ENCODE measurements around the gene RGMA.
"Not testable (repeated sequence)": the region's sequence is repeated elsewhere in the genome, so short reads cannot be mapped to it uniquely, and the experiment has no call there.

Gene RGMA

DNA sequence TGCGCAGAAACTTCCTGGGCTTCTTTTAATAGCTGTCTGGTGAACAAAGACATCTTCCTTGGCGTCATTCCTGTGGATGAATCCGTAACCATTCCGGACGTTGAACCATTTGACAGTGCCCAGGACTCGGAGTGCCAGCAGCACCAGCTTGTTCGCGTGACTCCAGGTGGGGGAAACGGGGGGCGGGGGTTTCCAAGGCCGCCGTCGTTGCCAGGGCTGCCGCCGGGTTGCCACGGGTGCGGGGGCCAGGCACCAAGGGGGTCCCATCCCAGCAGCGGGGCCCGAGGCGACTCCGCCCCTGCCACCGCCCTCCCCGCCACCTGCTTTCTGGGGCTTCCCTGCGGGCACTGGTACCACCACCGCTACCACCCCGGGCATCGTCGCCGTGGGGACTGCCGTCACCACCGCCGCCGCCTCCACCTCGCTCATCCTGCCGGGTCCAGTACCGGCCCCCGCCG is 22.8 kb downstream of the RGMA start:
- no peak for DNase-seq

DNA sequence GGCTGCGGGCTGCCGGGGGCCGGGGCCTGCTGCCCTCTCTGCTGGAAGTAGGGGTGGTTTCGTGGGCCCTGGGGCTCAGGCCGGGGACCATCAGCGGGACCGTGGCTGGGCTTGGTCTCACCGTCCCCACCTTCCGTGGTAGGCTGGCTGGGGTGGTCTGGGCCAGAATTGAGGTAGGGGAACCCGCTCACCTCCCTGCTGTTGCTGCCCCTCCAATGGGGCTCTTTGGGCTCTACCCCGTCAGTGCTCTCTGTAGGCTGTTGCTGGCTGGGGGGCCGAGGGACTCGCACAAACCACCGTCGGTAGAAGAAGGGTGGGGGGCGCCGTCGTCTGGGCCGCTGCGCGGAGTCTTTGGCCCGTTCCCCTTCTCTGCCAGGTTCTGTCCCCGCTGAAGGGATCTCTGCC is 23.4 kb downstream of the RGMA start:
- no peak for DNase-seq

DNA sequence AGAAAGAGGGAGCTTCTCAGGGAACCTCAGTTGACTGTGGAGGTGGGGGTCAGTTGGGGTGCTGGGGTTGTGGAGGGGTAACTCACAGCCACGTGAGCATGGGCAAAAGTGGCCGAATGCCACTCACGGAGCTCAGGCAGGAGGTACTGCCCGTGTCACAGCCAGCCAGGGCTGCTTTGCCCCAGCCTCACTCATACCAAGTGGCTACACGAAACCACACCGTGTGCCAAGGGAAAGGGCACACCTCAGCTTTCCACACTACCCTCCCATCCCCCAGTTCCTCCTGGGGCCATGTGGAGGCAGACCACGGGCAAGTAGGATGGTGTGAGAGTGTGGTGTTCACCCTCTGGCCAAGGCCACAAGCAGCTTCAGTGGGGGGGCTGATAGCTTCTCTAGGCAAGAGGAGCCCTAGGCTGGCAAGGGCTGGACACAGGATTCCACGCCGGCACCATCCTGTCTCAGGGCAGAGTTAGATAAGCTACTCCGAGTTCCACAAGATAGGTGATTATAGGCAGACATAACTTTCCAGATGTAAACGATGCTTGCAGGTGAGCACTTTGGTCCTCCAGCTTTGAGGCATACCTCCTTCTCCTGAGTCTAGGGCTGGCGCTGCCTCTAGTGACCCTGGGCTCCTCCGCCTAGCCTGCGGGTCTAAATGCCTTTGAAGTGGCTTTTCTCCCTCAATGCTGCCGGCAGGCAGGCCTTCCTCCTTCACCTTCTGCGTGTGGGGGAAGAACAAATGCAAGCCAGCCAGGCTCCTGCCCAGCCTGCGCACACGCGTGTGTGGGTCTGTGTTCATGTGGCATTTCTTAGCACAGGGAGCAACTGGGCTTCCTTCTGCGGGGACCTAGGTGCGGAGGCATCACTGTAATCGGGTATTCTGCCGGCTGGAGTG is 25.0 kb downstream of the RGMA start:
- DNase-seq: no peak

DNA sequence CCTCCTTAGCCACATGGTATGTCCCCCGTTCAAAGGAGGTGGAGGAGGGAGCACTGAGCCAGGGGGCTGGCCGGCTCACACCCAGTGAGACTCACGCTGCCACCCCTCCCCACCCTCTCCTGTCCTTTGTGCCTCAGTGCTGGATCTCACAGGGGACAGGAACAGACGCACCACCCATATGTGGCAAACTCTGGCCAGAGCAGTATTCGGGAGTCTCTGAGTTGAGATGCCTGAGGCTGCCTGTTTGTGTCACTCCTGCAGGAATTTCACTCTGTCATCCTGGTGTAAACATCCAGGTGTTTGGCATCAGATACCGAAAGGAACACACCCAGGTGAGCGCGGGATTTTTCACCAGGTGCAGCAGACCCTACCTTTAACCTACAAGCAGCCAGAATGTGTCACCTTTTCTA is 25.7 kb downstream of the RGMA start:
- DNase-seq: no peak

DNA sequence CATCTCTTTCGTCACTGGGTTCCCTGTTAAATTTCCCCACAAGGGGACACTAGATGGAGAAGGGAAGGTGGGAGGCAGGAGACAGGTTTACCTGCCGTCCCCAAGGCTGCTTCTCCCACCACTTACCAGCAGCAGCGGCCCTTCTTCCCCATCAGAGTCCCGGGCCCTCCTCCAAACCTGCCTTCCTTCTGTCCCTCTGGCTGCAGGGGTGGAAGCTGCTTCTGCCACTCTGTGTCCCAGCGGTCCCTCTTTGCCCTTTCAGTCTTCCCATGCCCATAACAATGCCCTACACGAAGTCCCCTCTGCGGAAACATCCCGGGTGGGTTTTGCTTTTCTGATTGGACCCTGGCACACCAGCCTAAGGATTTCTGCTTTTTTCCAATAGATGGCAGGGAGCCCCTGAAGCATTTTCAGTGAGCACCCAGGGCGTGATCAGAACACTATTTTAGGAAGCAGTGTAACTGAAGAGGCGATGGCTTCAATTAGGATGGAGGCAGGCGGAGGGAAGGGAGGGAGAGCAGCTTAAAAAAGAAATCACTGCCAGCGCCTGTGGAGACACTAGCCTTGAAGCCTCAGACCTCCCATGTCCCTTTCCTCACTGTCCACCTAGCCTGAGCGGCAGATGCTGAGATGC is 26.3 kb downstream of the RGMA start:
- not testable (repeated sequence) for DNase-seq

DNA sequence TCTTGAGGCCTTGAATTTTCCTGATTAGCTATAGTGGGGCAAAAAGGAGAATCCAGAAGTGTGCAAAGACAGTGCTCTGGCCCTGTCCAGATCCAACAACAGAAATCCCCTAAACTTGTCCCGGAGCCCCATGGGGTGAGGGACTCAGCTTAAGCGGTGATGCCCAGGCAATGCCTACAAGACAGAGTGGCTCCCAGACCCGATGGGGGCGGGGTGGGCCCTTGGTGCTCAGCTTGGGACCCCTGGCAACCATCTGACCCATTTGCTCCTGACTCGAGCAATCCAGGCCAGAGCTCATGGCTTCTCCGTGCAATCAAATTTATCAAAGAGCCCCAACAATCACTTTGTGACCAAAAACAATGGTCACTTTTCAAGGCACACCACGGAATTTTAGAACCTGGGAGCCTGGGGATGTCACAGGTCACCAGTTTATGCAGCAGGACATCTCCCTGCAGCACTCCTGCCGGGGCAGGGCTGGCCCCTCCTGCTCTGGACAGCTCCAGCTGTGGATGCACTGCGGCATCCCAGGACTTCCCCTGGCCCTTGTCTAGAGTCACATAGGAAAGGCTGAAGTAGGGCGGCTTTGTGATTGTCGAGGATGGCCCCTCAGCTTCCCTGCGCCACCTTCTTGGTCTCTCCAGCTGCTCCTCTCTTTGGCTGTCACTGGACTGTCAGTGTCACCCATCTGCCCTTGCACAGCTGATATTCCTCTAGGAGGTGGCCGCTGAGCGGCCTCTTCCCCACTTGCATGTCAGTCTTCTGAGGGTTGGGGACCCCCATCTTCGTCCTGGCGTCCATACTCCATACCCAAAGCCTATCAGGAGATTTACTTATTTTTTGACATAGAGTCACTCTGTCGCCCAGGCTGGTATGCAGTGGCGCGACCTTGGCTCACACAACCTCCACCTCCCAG is 28.4 kb downstream of the RGMA start:
- no peak for DNase-seq

DNA sequence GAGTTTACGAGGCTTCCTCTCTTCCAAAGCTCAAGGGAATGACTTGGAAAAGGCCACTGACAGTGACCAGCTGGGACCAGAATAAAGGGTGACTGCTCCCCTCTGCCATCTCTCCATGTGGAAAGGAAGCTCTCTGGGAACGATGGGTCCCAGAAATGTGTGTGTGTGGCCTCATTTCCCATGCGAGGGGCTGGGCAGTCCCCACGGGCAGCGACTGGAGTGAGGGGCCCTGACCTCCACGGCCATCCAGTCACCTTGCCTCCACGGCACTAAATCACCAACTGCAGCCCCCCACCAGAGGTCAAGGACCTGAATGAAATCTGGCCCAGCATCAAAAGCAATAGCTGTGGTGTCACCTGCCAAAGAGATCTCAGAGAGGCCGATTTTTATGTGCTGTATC is 29.6 kb downstream of the RGMA start:
- no peak for DNase-seq

DNA sequence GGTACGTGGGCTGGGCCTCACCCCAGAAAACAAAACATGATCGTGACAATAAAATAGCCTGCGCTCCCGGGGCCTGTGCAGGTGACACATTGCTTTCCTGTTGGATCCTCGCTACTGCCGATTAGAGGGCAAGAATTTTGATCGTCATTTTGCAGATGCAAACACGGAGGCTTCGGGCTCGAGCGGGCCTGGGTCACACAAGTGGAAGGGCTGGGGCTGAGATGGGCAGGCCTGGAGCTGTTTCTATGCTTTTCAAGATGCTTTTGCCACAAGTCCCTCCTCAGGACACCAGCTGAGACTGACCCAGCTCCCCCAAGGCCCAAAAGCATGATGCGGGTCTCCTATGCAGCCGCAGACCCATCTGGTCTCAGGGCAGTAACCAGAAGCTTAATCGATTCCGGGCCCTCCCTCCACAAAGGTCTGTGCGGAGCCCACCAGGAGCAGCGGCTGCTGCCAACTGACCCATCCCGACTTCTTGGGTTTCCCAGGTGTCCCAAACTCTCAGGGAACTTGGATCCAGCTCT is 30.0 kb downstream of the RGMA start:
- DNase-seq: no peak

DNA sequence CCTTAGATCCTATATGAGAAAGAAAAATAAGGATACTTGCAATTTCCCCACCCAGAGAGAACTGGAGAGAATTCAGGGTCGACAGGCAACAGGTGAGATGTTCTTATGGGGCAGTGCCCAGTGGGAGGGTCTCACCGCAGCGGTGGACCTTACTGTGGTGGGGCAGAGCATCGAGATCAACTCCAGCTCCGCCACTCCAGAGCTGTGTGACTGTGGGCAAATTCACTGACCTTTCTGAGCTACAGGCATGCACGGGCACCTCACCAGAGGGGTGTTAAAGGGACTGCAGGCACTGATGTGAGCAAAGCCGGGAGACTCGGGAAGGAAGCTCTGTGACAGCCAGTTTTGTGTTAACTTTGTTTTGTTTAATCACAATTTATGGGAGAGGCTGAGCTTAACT is 30.9 kb downstream of the RGMA start:
- no peak for DNase-seq

DNA sequence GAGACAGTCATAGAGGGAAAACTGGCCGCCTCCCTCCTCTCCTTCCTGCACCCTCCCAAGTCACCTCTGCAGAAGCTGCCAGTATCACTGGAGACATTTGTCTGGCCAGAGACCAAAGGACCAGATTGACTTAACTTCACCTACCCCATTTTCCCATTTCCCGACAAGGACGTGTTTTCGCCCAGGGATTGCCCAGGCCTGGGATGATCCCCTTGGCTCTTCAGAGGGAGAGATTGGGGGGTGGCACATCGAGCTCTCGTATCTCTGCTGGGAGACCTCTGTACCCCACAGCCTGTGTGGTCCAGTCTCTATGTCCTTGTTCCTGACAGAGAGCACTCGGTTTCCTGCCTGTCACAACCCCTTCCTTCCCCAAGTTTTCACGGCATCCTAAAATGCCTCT is 31.4 kb downstream of the RGMA start:
- DNase-seq: no peak

DNA sequence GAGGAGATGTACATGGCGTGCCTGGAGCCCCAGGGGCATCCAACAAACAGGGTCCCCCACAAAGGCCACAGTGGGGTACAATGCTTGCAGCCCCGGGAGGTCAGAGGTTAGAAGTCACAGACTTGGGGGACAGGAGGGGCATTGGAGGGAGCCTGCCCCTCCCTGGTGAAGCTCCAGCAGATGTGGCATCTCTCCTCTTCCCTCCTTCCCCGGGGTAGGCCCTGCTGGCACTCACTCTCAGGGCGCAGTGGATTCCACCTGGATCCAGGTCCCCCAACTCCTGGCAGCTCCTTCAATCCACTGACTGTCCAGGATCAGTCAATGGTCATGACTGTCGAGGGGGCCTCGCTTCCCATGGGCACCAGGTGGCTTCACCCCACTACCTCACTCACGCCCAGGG is 32.2 kb downstream of the RGMA start:
- DNase-seq: no peak

DNA sequence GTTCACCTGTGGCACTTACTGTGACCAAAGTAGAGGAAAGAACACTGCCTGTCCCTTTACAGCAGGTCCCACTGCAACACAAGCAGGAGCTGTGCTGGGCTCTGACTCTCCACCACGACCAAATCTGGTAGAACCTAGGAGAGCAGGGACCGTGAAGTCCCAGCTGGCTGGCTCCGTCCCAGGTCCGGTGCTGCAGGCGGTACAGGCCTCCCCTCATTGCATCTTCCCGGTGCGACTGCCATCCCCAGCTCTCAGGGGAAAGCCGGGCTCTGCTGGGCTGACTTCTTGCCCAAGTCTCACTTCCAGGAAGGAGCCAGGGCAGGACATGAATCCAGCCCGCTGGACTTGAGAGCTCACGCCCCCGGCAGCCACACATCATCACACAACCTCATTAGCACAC is 33.8 kb downstream of the RGMA start:
- no peak for DNase-seq

DNA sequence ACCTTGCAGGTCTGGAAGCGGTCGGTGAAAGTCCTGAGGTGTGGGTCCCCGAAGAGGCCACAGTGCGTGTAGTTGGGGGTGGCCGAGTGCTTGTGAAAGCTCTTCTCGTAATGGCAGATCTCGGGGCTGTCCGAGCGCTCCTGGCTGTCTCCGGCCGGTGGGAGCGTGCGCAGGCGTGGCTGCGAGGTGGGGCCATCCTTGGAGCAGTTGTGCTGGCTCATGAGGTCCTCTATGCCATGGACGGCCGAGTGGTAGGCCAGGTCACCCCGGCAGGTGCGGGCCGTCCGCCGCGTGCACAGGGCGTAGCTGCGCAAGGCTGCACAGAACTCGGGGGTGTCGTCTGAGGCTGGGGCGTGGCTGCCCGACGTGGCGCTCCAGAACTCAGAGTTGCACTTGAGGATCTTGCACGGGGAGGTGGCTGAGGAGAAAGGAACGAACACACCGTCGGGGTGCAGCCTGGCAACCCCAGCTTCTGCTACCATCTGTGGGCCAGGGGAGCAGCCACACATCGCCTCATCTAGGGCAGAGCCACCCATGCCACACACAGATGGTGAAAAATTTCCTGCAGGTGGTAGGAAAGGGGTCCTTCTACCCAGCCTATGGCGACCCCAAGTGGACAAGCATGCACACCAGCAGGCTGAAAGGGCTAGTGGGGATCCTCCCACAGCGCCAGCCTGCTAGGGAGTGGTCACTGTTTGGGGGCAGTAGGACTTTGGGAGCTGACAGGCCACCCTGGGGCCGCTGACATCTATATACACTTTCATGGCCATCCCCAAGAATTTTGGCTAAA is 36.7 kb downstream of the RGMA start:
- DNase-seq: no peak

DNA sequence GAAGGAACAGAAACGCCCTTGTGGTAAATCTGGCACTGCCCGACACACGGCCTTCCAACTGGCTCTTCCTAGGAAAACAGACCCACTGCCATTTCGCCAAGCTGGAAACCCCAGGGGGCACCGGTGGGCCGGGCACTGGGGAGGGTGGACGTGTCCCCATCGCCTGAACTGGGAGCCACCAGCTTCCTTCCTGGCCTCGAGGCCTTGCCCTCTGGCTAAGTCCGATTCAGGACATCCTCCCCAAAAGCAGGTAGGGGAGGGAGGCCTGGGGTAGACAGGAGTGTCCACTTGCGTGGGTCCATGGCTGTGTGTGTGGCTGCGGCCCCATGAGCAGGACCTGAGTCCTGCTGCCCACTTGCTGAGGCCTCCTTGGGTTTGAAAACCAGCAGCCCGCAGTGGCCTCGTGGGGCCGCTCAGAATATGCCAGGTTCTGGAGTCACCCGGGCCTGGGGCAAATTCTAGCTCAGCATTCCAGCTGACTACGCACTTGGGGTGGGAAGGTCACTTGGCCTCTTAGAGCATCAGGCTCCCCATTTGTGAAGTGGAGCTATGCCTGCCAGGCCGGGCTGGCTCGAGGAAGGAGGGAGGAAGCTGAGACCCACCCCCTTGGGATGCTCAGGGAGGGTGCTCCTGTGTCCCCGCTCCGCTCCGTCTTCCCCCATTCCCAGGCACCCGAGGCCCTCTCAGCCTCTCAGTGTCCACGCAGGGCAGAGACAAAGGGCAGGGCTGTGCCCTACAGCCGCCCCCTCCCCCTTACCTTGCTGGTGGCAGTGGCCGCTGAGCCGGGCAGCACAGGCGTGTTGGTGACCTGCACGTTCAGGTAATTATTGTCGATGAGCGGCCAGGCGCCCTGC is 37.5 kb downstream of the RGMA start:
- DNase-seq: no peak

DNA sequence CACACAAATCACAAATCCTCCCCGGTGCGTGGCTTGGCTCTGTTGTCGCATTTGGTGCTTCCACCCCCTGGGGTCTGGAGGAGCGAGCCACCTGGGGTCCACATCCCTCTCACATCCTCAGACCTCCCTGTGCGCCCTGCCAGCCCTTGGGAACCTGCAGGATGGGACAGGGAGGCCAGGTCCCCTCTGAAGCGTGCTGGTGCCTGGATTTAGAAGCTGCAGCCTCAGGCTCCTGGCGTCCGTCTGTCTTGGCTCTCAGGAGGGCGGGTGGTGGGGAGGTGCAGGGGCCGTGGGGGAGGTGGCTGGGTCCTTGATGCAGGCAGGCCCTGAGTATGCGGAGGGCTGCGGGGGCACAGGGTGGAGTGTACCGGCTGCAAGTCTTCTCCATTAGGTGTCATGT is 38.4 kb downstream of the RGMA start:
- DNase-seq: no peak

DNA sequence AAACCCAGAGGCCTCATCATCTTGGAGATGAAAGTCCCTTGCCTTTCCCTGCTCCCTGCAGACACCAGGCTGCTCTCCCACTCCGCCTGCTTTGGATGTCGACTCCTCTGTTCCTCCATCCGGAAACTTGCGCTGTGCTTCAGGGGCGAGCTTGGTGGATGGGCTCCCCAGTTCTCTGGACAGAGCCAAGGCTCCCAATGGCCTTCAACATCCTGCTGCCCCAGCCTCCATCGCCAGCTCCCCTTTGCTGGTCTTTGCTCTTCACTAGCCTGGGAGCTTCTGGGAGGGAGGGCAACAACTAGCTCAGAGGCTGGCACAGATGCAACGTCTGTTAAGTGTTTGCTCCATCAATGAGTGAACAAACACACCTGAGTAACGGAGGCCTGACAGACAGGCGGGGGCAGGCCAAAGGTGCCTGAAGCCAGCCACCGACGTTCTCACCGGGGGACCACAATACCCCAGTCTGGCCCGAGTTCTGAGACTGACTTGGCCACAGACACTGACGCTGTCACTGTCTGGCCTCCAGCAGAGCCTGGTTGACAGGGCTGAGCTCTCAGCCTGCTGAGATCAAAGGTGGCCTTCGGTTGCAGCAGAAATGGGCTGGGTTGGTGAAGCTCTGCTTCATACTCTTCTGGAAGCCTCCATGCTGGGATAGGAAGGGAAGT is 39.0 kb downstream of the RGMA start:
- no peak for DNase-seq

DNA sequence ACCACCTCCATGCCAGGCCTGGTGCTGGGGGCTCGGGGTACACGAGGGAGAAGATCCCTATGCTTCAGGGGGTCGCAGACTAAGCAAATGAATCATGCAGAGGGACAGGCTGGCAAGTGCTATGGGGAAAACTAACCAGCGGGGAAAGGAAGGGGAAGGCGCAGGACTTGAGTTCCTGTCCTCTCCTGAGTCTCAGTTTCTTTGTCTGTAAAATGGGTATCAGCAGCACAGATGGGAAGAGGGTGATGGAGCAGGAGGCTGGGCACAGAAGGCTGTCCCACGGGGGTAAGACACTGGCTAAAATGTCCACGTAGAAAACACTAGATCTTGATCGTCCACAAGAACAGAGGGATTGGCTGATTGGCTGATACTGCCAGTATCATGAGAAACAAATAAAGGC is 39.8 kb downstream of the RGMA start:
- no peak for DNase-seq

DNA sequence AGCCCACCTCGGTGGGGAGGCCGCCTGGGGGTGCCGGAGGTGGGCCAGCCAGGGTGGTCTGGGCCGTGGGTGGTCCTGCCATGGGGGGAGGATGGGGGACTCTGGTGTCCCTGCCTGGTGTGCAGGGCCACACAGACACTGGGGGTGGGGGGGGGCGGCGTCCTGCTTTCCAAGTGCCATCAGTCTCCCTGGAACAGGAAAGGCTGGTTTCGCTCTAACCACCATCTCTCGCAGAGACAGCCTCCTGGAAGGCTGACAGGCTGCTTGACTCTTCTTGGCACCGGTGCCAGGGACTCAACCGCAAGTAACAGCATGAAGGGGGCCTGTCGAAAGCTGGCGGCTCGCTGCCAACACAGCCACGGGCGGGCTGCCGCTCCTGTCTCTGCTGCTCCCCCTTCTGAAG is 40.3 kb downstream of the RGMA start:
- DNase-seq: peak; percentile 69

DNA sequence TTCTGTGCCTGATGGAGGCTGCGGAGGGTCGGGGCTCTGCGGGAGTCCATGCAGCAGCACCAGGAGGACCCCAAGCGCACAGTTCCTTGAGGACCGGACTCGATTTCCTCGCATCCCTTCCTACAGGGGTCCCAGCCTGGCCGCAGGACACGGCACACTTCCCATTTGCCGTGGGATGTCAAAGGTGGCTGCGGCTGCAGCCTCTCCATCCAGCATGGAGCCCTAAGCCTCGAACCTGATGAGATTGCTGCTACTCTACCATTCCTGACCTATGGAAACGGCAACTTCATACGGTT is 40.6 kb downstream of the RGMA start:
- DNase-seq: no peak

DNA sequence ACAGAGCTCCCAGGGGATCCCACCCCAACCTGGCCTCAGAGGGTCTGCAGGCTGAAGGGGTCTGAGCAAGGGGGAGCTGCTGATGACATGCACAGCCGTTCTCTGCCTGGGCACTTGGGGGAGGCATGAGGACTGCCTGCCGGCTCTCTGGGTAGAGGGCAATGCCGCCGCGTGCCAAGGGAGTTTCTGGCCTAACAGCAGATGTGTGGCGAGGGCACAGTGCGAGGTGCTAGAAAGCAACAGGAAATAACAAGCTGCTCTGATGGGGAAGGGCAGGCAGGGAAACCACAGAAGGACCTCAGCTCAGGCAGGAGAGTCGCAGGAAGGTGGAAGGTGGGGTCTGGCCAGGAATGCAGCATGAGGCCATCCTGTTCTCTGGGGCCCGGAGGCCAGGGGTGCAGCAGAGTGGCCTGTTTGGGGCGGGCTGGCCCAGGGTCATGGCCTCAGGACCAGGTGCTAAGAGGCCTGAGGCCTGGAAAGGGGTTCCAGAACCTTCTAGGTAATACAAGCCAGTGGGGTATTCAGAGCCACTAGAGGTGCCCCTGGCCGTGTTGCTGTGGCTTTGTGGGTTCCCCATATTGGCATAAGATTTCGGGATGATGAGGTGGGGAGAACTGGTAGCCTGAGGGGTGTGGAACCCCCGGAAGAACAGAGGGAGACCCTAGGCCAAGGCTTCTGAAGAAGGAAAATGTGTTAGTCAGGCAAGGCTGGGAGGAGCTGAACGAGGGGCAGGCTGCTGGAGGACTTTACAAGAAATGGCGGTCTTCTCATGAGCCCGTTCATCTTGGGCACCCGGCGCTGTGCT is 41.2 kb downstream of the RGMA start:
- no peak for DNase-seq

All from hematopoietic multipotent progenitor cell treated with erythropoietin and hydrocortisone succinate and interleukin-3 and kit ligand, for 6 days (in vitro differentiated cells).